ENCODE results near the gene C6orf62.
"Not testable (repeated sequence)": the region's sequence is repeated elsewhere in the genome, so short reads cannot be mapped to it uniquely, and the experiment has no call there.

The C6orf62 gene

DNA sequence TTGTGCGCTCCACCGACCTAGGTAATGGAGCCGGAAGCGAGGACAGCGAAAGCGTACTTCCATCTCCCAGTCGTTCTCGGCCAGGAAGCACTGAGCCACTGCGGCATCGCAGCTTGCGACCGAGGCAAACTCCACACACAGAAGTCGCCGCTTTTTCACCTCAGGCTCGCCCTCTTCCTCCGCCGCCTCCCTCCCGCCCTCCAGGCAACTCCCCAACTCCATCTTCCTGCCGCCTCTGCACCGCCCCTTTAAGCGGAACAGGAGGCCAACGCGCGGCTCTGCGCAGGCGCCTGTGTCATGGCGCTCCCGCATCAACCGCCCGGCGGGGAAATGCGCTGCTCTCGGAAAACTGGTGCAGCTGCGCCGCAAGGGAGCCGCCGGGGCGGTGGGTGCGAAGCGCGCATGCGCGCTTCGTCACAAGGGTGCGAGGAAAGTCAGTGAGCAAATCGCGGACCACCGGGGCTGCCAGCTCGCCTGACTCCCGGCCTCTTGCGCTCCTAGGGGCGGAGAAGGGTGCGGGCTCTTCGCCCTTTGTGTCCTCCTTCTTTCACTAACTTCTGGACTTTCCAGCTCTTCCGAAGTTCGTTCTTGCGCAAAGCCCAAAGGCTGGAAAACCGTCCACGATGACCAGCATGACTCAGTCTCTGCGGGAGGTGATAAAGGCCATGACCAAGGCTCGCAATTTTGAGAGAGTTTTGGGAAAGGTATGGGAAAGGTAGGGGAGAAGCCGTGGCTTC is 52.1 kb downstream of the C6orf62 start, which contains the start of the genes ACOT13 and TDP2:
ACOT13 (plus strand) TSS at position 437 of the 737 bp plus-strand sequence; CDS start at position 624, 187 bp downstream.
TDP2 (minus strand) TSS at position 259 of the 737 bp plus-strand sequence; CDS start at position 222, 37 bp downstream.
- peak; percentile 95 for DNase-seq (ENCODE audit: low read depth)

GRCh38 chr6:24666097-24666640 is 52.8 kb downstream of the C6orf62 start:
- DNase-seq (ENCODE audit: low read depth) = peak; percentile 18

- DNase-seq (ENCODE audit: low read depth) = no peak
Measured at GRCh38 chr6:24664046-24664987, 54.6 kb downstream of the C6orf62 start.

GRCh38 chr6:24663189-24663588 is 55.8 kb downstream of the C6orf62 start:
- no peak for DNase-seq (ENCODE audit: low read depth)

GRCh38 chr6:24662236-24662635 is 56.7 kb downstream of the C6orf62 start:
- no peak for DNase-seq (ENCODE audit: low read depth)

DNA sequence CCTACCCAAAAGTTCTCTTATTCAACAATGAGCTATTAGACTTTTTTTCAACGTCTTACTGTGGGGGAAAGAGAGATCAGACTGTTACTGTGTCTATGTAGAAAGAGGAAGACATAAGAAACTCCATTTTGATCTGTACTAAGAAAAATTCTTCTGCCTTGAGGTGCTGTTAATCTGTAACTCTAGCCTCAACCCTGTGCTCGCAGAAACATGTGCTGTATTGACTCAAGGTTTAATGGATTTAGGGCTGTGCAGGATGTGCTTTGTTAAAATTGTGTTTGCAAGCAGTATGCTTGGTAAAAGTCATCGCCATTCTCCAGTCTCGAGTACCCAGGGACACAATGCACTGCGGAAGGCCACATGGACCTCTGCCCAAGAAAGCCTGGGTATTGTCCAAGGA is 57.2 kb downstream of the C6orf62 start:
- DNase-seq (ENCODE audit: low read depth) = not testable (repeated sequence)

GRCh38 chr6:24660105-24660504 is 58.8 kb downstream of the C6orf62 start:
- no peak for DNase-seq (ENCODE audit: low read depth)

DNA sequence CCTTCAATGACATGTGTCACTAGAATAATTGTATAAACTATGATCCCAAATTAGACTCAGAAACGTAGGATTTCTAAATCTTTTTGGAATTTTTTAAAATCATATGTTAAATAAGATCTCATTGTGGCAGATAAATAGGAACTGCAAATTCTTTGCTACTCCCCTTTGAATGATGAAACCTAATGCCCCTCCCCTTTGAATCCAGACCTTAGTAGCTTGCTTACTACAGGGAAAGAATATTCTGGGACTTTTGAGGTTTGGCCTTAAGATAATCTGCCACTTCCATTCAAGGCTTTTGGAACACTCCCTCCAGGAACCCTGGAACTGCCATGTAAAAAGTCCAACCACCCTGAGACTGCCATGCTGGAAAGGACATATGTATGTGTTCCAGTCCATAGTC is 59.4 kb downstream of the C6orf62 start:
- DNase-seq (ENCODE audit: low read depth) = no peak

GRCh38 chr6:24658573-24659560 is 60.1 kb downstream of the C6orf62 start:
- no peak for DNase-seq (ENCODE audit: low read depth)

DNA sequence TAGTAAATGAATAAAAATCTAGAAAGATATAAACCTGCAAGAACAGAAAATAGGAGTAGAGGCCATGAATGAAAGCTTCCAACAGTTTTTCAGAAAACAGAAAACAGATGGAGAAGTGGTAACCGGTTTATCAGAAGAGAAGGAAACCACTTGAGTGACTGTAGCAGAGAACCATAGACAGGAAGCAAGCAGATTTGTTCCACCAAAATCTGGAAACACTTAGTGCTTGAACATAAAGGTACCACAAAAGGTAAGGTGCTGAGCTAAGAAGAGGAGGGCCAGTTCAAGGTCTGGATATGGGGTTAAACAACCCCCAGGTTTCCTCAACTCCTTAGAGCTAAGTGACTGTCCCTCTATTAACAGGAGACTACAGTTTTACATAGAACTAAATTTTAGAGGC is 63.7 kb downstream of the C6orf62 start:
- DNase-seq (ENCODE audit: low read depth) = no peak

Measured in stimulated activated CD4-positive, alpha-beta T cell treated with anti-CD3 and anti-CD28 coated beads, Interleukin-2, amount 100 ng/mL, for 4 hours (primary cell).